ENCODE data around the gene TNNT3. TPM values are rescaled to one million over a fixed set of nuclear protein-coding genes. Genes with fewer than 3 reads are reported as not detected.
"Not testable (repeated sequence)": the region's sequence is repeated elsewhere in the genome, so short reads cannot be mapped to it uniquely, and the experiment has no call there.

TNNT3 gene
- total RNA-seq, 1 experiment from 2014 or later, result 8.0 TPM

DNA sequence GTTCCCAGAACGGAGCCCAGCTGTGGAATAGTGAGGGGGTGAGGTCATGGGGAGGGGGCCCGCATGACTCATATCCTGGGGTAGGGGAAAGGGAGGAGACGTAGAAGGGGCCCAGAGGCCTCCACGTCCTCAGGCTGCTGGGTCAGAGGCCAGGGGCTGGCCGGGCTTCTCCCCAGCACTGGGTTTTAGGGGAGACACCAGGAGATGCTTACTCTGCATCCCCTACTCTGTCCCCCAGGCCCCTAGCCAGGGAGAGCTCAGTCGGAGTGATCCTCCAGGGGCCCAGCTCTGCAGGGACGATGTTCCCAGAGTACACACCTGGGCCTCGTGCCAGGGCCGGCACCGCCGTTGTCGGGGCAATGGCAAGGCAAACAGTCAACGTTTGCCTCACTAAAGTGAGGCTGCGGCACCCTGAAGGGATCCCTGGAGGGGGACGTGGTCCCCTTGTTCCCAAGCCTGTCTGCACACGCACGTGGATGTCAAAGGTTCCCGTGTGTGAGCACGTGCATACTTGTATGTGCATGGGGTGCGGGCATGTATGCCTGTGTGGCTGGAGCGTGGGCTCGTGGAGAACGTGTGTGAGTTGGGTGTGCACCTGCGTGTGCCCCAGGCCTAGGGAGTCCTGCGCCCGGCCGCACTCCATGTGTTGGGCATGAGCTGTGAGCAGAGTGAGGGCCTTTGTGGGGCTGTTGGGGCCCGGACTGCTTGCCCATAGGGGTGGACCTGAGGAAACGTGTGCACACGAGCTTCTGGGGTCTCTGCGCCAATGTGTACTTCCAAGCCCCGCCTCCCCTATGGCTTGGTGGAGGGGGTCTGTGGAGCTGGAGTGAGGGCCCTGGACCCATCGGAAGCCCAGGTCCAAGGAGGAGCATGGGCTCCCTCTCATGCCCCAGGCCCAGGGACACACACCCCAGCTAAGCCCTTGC is 42.0 kb upstream of the TNNT3 start:
- H3K27me3 ChIP-seq (replicated peaks), result no peaks in the 10 kb centered on the region
- H3K4me1 ChIP-seq (replicated peaks), result 0 out of 2 replicates have a peak, but pooled peaks cover 3% of the 10 kb centered on the region
- H3K4me3 ChIP-seq, result no peak overlapping the region
- no peak for DNase-seq (ENCODE audit: low read depth in 1 of 2, low spot score in 2 of 2)
- H3K36me3 ChIP-seq, result no peaks in the 10 kb centered on the region
- no peaks in the 10 kb centered on the region for H3K9me3 ChIP-seq (replicated peaks)
- no peak overlapping the region for H3K27ac ChIP-seq

DNA sequence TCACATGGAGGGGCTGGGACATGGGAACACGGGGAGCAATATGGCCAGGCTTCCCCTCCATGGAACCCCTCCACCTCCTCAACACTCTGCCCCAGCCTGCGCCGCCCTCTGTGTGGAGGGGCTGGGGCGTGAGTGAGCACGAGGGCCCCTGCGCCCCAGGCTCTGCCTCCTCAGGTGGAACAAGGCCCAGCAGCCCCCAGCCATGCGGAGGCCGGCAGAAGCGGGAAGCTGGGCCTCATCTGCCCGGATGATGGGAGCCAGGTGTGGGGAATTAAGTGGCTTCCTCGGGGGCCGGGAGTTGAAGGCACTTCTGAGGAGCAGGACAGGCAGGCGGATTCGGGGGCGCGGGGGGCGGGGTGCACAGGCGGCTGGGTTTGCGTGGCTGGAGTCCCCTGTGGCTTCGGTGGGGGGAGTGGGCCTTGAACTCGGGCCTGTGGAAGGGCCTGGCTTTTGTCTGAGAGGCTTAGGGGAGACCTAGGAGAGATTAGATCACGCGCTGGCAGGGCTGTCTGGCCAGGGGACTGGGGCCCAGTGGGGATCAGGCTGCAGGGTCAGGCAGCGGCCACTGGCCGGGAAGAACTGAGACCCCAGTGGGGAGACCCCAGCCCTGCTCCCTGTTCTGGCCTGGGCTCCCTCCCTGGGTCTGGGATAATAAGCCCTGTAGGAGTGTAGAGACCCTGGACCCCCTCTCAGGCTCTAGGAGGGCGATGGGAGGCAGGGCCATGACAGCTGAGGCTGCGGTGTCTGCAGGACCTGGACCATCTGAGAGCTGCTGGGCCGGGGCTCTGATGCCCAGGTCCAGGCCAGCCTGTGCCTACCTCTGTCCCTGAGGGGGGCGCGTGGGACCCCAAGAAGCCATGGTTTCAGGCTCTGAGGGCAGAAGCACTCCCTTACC is 41.1 kb upstream of the TNNT3 start:
- H3K4me3 ChIP-seq, result no peak overlapping the region
- no peak for DNase-seq (ENCODE audit: low read depth in 1 of 2, low spot score in 2 of 2)
- H3K27ac ChIP-seq, result no peak overlapping the region
- H3K27me3 ChIP-seq (replicated peaks), result no peaks in the 10 kb centered on the region
- H3K36me3 ChIP-seq, result no peaks in the 10 kb centered on the region
- H3K9me3 ChIP-seq (replicated peaks), result no peaks in the 10 kb centered on the region
- H3K4me1 ChIP-seq (replicated peaks), result 0 out of 2 replicates have a peak, but pooled peaks cover 3% of the 10 kb centered on the region

DNA sequence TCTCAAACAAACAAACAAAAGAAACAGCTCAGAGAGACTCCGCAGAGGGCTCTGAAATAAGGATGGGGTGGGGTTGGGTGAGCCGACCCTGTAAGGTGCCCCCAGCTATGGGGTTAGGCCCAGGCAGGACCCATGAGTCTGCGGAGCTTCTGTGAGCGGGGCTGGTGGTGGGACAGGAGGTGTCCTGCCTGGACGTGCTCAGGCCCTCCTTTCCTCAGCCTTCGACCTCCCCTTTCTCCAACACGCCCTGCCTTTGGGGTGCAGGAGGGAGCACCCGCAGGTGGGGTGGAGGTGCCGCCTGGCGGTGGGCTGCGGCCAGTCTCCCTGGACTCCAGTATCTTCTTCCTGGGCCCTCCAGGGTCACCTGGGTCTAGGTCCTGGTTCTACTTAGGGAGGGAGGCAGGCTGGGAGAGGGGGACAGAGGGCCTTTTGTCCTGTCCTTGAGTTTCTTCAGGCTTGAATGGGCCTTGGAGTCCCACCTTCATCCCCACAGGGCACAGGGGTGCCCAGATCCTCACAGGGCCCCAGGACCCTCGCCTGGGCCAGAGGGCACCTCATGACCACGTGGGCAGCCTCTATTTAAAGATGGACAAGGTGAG is 40.1 kb upstream of the TNNT3 start:
- no peaks in the 10 kb centered on the region for H3K27me3 ChIP-seq (replicated peaks)
- no peak overlapping the region for H3K27ac ChIP-seq
- H3K36me3 ChIP-seq, result no peaks in the 10 kb centered on the region
- no peak for DNase-seq (ENCODE audit: low read depth in 1 of 2, low spot score in 2 of 2)
- H3K4me1 ChIP-seq (replicated peaks), result 0 out of 2 replicates have a peak, but pooled peaks cover 3% of the 10 kb centered on the region
- H3K9me3 ChIP-seq (replicated peaks), result no peaks in the 10 kb centered on the region
- no peak overlapping the region for H3K4me3 ChIP-seq

DNA sequence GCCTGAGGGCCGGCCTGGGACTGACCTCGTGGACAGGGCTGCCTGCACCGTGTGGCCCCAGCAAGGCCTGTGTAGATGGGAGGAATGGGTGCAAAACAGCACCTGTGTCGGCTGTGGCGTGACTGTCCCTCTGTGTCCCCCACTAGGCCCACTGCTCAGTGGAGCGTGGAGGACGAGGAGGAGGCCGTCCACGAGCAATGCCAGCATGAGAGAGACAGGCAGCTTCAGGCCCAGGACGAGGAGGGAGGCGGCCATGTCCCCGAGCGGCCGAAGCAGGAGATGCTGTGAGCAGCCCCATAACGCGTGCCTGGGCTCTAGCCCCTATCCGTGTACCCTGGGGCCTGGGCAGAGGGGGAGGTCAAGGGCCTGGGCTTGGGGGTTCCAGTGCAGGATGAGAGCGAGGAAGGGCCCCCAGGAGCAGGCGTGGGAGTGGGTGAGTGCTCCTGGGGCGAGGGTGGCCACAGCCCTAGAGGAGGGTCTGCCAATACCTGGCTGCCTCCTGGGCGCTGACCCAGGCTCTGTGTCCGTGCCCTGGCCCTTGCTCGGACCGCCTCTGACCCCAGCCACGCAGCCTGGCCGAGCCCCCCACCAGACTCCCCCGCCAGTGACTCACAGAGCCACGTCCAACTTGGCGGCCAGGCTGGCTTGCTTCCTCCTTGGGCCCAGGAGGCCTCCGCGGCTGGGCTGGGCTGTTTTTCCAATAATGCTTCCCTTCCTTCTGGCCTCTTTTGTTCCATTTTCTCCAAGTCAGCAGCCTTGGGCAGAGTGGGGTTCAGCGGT is 39.4 kb upstream of the TNNT3 start:
- Histone ChIP-seq H3K27me3 (replicated peaks) (no peaks in the 10 kb centered on the region), H3K9me3 (replicated peaks) (no peaks in the 10 kb centered on the region), H3K27ac (no peak overlapping the region), H3K4me3 (no peak overlapping the region), H3K4me1 (replicated peaks) (0 out of 2 replicates have a peak, but pooled peaks cover 3% of the 10 kb centered on the region), H3K36me3 (no peaks in the 10 kb centered on the region)
- no peak for DNase-seq (ENCODE audit: low read depth in 1 of 2, low spot score in 2 of 2)

DNA sequence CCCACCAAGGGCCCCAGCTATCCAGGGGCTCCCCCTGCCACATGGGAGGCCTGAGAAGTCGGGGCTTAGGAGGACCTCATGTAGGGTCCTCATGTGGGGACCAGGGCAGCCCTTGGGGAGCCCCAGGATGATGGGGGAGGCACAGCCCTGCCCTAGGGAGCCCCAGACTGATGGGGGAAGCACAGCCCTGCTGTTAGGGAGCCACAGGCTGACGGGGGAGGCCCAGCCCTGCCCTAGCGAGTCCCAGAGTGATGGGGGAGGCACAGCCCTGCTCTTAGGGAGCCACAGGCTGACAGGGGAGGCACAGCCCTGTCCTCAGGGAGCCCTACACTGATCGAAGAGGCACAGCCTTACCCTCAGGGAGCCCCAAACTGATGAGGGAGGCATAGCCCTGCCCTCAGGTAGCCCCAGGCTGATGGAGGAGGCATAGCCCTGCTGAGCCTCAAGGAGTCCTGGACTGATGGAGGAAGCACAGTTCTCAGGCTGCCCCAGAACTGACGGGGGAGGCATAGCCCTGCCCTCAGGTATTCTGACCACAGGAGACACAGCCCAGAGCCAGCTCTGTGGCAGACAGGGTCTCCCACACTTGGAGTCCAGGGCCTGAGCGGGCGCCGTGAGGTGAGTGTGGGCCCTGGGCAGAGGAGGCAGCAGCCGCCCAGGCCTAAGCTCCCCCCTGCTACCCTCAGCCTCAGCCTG is 38.6 kb upstream of the TNNT3 start:
- H3K4me1 ChIP-seq (replicated peaks), result 0 out of 2 replicates have a peak, but pooled peaks cover 3% of the 10 kb centered on the region
- no peak overlapping the region for H3K4me3 ChIP-seq
- H3K36me3 ChIP-seq, result no peaks in the 10 kb centered on the region
- no peak for DNase-seq (ENCODE audit: low read depth in 1 of 2, low spot score in 2 of 2)
- H3K27ac ChIP-seq, result no peak overlapping the region
- no peaks in the 10 kb centered on the region for H3K27me3 ChIP-seq (replicated peaks)
- H3K9me3 ChIP-seq (replicated peaks), result no peaks in the 10 kb centered on the region

DNA sequence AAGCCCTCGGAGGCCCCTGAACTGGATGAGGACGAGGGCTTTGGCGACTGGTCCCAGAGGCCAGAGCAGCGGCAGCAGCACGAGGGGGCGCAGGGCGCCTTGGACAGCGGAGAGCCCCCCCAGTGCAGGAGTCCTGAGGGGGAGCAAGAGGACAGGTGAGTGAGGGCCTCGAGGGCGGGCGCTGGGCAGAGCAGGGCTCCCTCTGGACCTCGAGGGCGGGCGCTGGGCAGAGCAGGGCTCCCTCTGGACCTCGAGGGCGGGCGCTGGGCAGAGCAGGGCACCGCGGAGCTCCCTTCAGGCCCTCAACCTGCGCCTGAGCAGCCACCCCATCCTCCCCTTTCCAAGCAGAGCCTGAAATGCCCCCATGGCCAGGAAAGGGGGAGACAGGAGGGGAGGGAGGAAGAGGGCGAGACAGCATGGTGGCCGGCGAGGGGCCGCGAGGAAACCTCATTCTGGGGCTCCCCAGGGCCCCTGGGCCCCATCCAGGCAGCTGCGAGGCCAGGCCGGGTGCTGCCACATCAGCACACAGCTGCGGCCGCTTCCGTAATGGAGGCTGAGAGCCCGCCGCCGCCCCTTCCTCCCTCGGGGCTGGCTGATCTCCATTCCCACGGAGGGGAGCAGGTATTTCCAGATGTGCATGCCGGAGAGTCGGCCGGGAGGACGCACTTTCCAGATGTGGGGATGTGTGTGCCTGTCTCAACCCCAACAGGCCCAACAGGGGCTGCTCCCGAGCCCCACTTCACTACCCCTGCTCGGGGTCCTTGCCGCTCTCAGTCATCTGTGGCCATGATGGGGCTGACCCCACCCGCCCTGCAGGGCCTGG is 37.9 kb upstream of the TNNT3 start:
- Histone ChIP-seq H3K4me3 (no peak overlapping the region), H3K4me1 (replicated peaks) (0 out of 2 replicates have a peak, but pooled peaks cover 1% of the 10 kb centered on the region), H3K36me3 (no peaks in the 10 kb centered on the region), H3K9me3 (replicated peaks) (no peaks in the 10 kb centered on the region), H3K27me3 (replicated peaks) (no peaks in the 10 kb centered on the region), H3K27ac (no peak overlapping the region)
- DNase-seq (ENCODE audit: low read depth in 1 of 2, low spot score in 2 of 2), result peak in 1 of 2 experiments; percentile 39

DNA sequence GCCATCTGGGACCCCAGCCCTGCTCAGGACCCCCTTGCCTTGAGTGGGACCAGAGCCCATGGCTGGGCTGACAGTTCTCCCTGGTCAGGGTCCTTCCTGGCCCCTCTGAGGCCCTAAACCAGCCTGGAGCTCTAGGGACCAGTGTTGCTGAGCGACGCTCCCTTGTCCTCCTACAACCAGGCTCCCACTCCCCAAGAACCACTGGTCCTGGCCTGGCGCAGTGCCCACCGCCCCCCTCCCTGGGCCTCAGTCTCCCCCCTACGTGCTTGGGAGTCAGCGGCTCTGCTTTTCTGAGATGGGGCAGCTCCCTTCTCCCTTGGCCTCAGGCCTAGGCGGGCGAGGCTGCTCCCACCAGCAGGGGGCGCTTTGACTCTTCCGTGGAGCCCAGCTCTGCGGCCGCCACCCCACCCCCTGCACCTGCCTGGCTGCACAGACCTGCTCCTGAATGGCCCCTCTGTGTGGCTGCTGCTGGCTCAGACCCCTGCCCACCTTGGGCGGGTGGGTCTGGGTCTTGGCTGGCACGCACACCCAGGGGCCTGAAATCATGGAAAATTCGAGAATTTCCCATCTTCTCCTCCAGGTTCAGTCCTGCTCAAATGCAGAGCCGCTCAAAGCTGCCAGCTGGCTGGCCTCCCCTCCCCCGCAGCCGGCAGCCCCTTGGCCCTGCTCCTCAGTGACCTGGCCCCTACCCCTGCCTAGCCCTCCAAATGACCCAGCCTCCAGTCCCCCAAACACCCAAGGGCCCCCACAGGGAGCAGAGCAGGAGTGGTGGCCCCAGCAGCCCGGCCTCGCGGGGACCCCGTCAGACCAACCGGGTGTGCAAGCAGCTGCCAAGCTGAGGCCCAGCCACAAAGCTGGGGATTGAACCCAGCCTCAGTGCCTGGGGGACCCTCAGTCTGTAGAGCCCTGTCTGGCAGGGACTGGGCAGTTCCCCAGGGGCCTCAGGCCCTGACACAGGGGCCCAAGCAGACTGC is 37.0 kb upstream of the TNNT3 start:
- Histone ChIP-seq H3K4me3 (no peak overlapping the region), H3K4me1 (replicated peaks) (no peaks in the 10 kb centered on the region), H3K36me3 (no peaks in the 10 kb centered on the region), H3K9me3 (replicated peaks) (no peaks in the 10 kb centered on the region), H3K27me3 (replicated peaks) (no peaks in the 10 kb centered on the region), H3K27ac (no peak overlapping the region)
- DNase-seq (ENCODE audit: low read depth in 1 of 2, low spot score in 2 of 2), result peak; percentile 71 to 78

DNA sequence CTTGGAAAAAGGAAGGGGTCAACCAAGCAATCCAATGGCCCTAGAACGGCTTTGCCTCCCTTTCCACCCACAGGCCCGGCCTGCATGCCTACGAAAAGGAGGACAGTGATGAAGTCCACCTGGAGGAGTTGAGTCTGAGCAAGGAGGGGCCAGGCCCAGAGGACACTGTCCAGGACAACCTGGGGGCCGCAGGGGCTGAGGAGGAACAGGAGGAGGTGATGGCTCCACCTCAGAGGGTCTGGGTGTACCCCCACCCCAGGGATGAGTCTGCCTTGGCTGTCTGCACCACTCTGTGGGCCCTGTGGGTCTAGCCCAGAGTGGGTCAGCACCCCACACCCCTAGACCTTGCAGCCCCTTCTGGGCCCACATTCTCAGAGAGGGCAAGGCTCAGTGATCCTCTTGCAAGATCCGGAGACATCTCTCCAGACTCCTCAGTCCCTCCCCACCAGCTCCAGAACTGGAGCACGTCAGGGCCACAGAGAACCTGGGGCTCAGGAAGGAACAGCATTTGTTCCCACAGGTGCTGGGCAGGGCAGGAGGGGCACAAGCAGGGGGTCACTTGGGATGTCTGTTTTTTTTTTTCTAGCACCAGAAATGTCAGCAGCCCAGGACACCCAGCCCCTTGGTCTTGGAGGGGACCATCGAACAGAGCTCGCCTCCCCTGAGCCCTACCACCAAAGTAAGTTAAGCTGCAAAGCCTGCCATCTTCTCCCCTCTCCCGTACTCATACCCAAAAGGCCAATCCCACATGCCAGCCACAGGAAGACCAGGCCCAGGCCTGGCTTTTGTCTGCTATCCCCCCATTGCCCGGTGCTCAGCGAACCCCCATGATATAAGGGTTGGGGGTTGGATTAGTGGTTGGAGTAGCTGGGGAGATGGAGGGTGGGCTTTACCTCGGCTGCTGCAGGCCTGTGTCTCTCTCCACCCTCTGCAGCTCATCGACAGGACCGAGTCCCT is 35.9 kb upstream of the TNNT3 start:
- H3K27ac ChIP-seq, result no peak overlapping the region

DNA sequence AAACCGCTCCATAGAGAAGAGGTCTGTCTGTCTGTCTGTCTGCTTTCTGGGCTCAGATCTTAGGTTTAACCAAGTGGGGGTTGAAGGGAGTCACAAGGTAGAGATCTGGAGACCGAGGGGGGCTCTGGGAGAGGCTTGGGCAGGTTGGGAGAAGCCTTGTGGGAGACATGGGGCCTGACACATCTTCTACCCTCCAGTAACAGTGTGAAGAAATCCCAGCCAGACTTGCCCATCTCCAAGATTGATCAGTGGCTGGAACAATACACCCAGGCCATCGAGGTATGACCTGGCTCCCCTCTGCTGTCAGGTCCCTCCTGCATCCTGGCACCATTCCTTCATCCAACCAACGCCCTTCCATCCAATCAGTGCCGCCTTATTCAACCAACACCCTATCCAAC is 35.2 kb upstream of the TNNT3 start:
- no peak overlapping the region for H3K4me3 ChIP-seq

More for the DNA sequence above, 35.9 kb upstream of the TNNT3 start:
- H3K9me3 ChIP-seq (replicated peaks), result no peaks in the 10 kb centered on the region
- DNase-seq (ENCODE audit: low read depth in 1 of 2, low spot score in 2 of 2), result no peak
- no peaks in the 10 kb centered on the region for H3K36me3 ChIP-seq
- no peaks in the 10 kb centered on the region for H3K4me1 ChIP-seq (replicated peaks)
- H3K4me3 ChIP-seq, result no peak overlapping the region
- 0 out of 2 replicates have a peak, but pooled peaks cover under 1% of the 10 kb centered on the region for H3K27me3 ChIP-seq (replicated peaks)

DNA sequence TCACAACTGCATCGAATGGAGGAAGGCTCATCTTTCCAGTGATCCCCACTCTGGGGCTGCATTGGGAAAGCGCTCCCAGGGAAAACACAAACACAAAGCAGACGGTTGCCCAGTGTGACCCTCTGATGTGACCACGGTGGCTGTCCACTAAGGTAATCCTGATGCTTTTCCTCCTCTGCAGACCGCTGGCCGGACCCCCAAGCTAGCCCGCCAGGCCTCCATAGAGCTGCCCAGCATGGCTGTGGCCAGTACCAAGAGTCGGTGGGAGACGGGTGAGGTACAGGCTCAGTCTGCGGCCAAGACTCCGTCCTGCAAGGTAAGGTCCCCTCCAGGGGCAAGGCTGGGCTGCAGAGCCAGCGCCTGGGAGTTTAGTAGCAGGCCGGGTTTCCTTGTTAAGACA is 33.0 kb upstream of the TNNT3 start:
- not testable (repeated sequence) for H3K4me3 ChIP-seq; DNase-seq (ENCODE audit: low read depth in 1 of 2, low spot score in 2 of 2); H3K27me3 ChIP-seq (replicated peaks); H3K27ac ChIP-seq; H3K9me3 ChIP-seq (replicated peaks); H3K36me3 ChIP-seq; H3K4me1 ChIP-seq (replicated peaks)

More for the DNA sequence above, 35.2 kb upstream of the TNNT3 start:
- no peak for DNase-seq (ENCODE audit: low read depth in 1 of 2, low spot score in 2 of 2)
- Histone ChIP-seq H3K4me1 (replicated peaks) (no peaks in the 10 kb centered on the region), H3K27me3 (replicated peaks) (0 out of 2 replicates have a peak, but pooled peaks cover 4% of the 10 kb centered on the region), H3K9me3 (replicated peaks) (no peaks in the 10 kb centered on the region), H3K36me3 (no peaks in the 10 kb centered on the region), H3K27ac (no peak overlapping the region)

All from SJSA1 (cell line).